Measurements from ENCODE around the gene RPL29. TPM values are rescaled to one million over a fixed set of nuclear protein-coding genes. Genes with fewer than 3 reads are reported as not detected.

RPL29 gene
- total RNA-seq, 1 donor from 2014 or later, result 810 TPM

DNA sequence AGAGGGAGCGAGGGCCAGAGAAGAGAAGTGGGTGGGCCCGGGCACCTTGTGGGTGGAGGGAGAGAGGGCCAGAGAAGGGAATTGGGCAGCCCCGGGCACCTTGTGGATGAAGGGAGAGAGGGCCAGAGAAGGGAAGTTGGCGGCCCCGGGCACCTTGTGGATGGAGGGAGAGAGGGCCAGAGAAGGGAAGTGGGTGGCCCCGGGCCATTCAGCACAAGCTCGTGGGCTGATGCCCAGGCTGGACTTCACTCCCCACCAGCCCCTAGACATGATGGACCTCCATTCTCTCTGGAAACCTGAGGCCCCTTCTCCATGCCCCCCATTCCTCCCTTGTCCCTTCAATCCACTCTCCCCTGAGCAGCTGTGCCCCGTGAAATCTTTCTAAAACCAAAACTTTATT lies 44.9 kb upstream of the RPL29 start:
- TF ChIP-seq, protein P1, sequence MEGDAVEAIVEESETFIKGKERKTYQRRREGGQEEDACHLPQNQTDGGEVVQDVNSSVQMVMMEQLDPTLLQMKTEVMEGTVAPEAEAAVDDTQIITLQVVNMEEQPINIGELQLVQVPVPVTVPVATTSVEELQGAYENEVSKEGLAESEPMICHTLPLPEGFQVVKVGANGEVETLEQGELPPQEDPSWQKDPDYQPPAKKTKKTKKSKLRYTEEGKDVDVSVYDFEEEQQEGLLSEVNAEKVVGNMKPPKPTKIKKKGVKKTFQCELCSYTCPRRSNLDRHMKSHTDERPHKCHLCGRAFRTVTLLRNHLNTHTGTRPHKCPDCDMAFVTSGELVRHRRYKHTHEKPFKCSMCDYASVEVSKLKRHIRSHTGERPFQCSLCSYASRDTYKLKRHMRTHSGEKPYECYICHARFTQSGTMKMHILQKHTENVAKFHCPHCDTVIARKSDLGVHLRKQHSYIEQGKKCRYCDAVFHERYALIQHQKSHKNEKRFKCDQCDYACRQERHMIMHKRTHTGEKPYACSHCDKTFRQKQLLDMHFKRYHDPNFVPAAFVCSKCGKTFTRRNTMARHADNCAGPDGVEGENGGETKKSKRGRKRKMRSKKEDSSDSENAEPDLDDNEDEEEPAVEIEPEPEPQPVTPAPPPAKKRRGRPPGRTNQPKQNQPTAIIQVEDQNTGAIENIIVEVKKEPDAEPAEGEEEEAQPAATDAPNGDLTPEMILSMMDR (IDR thresholded peaks at IDR 0.05), result no peak
- Histone ChIP-seq H3K27ac (peak overlapping the region; percentile 36), H3K4me3 (no peak overlapping the region)

DNA sequence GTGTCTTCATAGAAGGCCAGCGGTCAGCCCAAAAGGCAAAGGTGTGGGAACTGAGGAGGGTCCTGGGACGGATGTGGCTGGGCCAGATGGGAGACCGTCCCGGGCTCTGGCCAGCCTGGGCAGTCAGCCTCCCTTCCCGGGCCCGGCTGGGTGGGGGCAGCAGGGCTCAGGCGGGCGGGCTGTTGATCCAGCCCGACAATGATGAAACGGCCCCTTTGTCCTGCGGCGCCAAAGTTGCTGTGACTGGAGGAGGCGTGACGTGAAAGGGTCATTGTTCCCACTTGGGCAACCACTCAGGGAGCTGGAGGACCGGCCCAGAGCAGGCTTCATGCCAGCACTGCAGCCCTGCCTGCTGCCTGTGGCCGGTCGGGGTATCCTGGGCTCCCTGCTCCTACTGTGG lies 44.2 kb upstream of the RPL29 start:
- Histone ChIP-seq H3K4me1 (peaks cover 15% of the 10 kb centered on the region), H3K27me3 (no peaks in the 10 kb centered on the region), H3K4me3 (no peak overlapping the region), H3K9me3 (no peaks in the 10 kb centered on the region), H3K36me3 (no peaks in the 10 kb centered on the region), H3K27ac (peak overlapping the region; percentile 36)
- TF ChIP-seq, protein P1 (IDR thresholded peaks at IDR 0.05), result no peak
- peak; percentile 85 for ATAC-seq
- intact Hi-C loops (cut with DNase I), result no loop called here
- peak; percentile 92 for DNase-seq

More for the DNA sequence above, 44.9 kb upstream of the RPL29 start:
- no peaks in the 10 kb centered on the region for H3K27me3 ChIP-seq
- ATAC-seq (no peak), DNase-seq (no peak)
- no peaks in the 10 kb centered on the region for H3K9me3 ChIP-seq
- H3K4me1 ChIP-seq, result peaks cover 15% of the 10 kb centered on the region
- H3K36me3 ChIP-seq, result no peaks in the 10 kb centered on the region
- intact Hi-C loops (cut with DNase I), result no loop called here

DNA sequence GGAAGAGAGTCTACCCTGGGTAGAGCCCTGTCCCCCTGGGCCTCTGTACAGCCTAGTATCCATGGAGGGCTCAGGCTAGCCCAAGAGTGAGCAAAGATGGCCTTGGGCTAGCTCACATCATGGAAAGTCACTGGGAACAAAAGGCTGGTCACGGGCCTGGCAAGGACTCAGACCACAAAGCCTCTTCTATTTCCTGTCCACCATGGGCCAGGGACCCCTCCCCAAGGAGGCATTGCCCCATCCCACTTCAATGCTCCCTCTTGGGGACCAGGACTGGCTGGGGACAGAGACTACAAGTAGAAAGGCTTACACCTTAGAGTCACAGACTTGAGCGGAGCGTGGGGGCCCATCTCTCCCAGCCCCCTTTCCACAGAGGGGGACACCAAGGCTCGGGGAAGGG lies 43.7 kb upstream of the RPL29 start:
- no peak overlapping the region for H3K27ac ChIP-seq
- no peaks in the 10 kb centered on the region for H3K27me3 ChIP-seq
- TF ChIP-seq, protein P1 (IDR thresholded peaks at IDR 0.05), result no peak
- no peaks in the 10 kb centered on the region for H3K9me3 ChIP-seq
- no peak for ATAC-seq
- no peak for DNase-seq
- intact Hi-C loops (cut with DNase I), result no loop called here
- no peak overlapping the region for H3K4me3 ChIP-seq
- no peaks in the 10 kb centered on the region for H3K36me3 ChIP-seq
- H3K4me1 ChIP-seq, result peaks cover 15% of the 10 kb centered on the region

DNA sequence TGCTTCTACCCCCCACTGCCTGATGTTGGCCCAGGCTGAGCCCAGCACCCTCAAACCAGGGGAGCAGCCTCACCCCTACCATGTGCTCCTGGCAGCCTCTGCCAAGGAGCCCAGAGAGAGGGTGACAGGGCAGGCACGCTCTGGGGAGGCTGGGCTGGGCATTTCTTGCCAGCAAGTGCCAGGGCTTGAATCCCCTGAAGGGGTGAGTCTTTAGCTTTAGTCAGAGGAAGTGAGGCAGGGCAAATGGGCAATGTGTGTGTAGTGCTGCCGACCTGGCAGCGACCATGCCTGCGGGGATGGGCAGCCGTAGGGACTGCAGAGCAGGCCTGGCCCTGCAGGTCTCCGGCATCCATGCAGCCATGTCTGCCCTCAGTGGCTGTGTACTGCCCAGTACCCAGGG lies 42.5 kb upstream of the RPL29 start:
- Histone ChIP-seq H3K9me3 (no peaks in the 10 kb centered on the region), H3K4me1 (peaks cover 15% of the 10 kb centered on the region), H3K4me3 (no peak overlapping the region), H3K36me3 (no peaks in the 10 kb centered on the region), H3K27me3 (no peaks in the 10 kb centered on the region), H3K27ac (no peak overlapping the region)
- intact Hi-C loops (cut with DNase I), result no loop called here
- no peak for DNase-seq
- TF ChIP-seq, protein P1 (IDR thresholded peaks at IDR 0.05), result no peak
- no peak for ATAC-seq

DNA sequence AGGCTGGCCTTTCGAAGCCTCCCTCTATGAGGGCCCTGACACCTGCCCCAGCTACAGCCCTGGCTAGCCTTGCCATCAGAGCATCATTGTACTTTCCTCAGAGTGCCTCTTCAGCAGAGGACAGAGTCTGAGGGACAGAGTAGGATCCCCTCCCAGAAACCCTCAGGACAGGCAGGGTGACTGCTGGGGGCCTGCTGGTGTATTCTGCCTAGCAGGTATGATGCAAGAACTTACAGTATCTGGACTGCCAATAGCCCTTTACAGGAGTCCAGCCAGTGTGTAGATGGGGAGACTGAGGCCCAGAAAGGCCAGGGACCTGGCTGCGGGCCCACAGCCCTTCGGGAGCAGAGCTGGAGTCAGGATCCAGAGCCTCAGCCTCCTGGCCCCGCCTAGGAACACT lies 41.6 kb upstream of the RPL29 start:
- no peaks in the 10 kb centered on the region for H3K9me3 ChIP-seq
- H3K27me3 ChIP-seq, result no peaks in the 10 kb centered on the region
- intact Hi-C loops (cut with DNase I), result no loop called here
- peaks cover 15% of the 10 kb centered on the region for H3K4me1 ChIP-seq
- H3K27ac ChIP-seq, result no peak overlapping the region
- TF ChIP-seq, protein P1 (IDR thresholded peaks at IDR 0.05), result no peak
- DNase-seq, result no peak
- H3K4me3 ChIP-seq, result no peak overlapping the region
- ATAC-seq, result no peak
- H3K36me3 ChIP-seq, result no peaks in the 10 kb centered on the region

DNA sequence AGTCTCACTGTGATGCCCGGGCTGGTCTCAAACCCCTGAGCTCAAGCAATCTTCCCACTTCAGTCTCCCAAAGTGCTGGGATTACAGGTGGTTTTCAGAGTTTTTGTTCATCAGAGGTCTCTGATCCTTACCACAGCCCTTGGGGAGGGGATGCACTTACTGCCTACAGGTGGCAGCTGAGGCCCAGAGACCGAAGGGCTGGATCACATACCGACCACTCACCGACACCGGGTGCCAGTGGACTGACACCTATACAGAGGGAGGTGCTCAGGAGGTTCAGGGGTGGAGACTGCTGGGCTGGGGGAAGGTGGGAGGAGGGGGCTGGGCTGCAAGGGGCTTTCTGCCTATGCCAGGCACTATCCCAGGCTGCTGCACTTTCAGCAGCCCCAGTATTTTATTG lies 41.1 kb upstream of the RPL29 start:
- TF ChIP-seq, protein P1 (IDR thresholded peaks at IDR 0.05), result no peak
- DNase-seq (no peak), ATAC-seq (no peak)
- Histone ChIP-seq H3K4me3 (no peak overlapping the region), H3K27ac (no peak overlapping the region), H3K27me3 (no peaks in the 10 kb centered on the region), H3K9me3 (no peaks in the 10 kb centered on the region), H3K36me3 (no peaks in the 10 kb centered on the region), H3K4me1 (peaks cover 15% of the 10 kb centered on the region)
- intact Hi-C loops (cut with DNase I), result no loop called here

Measured in upper lobe of right lung (tissue), 1 donor.